Right renal cortex interstitium (tissue), 3 donors: ENCODE results near the gene SORCS2. TPM values are rescaled to one million over a fixed set of nuclear protein-coding genes. Genes with fewer than 3 reads are reported as not detected.

Experiments
- DNase-seq, 3 donors: peaks; one replicate each; pipeline ENCODE4 v3.0.0-alpha.2; 2013; ENCODE audit warnings: low read depth in 3 of 3, low spot score in 2 of 3
- polyA plus RNA-seq, 3 donors: library from polyadenylated mRNA; unstranded; fragments of 120-200 nt; gene quantifications; one replicate each; pipeline ENCODE4 v1.2.1, GENCODE V29; 2013; ENCODE audit not compliant: insufficient read length in 3 of 3

The SORCS2 gene
- polyA plus RNA-seq, 3 donors, result 6.6 to 7.9 (median 7.0) TPM

- no peak for DNase-seq
These were observed 140.1 kb downstream of the SORCS2 start for GRCh38 chr4:7332216-7333023.

DNA sequence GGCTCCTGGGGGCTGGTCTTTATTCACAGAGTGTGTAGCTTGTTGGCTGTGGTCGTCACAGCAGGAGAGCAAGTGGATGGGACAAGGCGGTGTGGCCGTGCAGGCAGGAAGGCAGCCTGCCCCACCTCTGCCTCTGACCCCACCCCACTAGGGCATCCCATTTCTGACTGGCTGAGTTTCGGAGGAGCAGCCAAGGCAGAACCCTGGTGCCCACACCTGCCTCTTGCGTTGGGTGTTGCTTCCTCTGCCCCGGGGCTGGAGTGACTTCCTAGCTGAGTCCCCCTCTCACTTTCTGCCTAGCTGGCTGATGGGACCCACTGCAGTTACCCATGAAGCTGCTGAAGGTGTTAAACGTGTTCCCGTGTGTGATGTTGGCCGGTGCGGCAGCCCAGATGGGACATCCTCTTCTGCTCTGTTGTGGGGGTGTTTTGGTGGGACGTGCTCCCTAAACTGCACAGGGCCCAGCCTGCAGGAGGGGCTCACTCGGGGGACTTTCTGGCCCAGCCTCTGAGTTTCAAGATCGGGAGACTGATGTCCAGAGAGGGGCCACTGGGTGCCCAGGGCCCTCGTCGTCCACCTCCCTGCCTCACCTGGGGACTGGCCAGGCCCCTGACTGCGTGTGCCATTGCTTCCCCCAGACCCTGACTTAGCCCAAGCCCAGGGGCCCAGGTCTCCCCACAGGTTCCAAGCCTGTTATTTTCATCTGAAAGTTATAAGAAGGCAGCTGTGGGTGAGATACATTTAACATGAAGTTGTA, 140.9 kb downstream of the SORCS2 start:
- no peak for DNase-seq

GRCh38 chr4:7333801-7334421, 141.6 kb downstream of the SORCS2 start:
- DNase-seq, result no peak

DNA sequence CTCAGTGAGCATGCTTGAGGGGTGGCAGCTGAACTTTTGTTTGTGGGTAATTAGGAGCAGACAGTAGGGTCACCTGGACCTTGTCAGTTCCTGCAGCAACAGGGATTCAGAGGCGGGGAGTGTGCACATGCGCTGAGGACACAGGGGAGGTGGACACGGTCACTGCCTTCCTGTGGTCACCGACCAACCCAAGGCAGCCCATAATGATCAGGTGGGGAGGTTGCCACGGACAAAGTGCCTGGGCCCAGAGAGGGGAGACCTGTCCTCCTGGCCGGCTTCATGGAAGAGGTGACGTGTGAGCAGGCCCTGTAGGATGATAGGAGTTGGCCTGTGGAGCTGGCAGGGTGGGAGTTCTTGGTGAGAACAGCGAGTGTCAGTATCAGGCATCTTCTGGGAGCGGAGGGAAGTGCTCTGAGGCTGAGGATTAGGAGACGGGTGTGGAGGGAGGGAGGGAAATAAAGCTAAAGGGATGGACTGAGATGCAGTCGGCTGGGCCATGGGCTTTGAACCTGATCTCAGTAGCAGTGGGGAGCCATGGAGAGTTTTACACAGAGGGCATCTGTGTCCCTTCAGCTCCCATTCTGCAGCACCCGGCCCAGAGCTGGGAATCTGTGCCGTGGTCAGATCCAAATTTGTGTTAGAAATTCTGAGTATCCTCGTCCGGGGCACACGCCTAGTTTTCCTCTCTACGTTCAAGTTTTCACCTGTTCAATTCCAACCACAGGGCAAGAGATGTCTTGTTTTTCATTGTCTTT, 142.4 kb downstream of the SORCS2 start:
- no peak for DNase-seq

DNA sequence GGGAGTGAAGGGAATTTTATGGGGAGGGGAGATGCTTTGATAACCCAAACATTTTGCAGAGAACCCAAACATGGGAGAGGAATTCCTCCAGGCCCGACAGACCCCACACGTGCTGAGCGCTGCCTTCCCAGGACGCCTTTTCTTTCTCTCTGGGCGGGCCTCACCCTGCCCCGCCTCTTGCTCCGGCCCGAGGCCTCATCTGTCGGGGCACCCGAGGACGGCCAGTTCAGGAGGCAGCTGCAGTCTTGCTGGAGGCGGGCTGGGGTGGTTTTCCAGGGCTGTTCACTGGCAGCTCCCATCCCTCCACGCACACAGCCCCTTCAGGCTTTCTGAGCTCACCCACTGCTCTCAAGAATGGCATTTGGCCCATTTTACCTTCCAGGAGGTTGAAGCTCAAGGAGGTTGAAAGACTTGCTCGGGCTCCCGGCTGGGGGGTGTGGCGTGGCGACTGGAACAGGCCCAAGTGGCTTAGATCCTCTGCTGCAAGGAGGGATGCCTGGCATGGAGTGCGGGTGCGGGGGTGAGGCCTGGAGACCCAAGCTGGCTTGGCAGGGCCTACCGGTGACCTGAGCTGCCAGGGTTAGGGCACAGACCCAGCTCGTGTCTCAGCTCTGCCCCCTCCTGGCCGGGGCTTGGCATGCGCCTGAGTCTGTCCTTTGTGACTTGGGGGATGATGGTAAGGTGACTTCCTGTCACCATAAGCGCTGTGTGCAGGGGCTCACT, 143.2 kb downstream of the SORCS2 start:
- no peak for DNase-seq

DNA sequence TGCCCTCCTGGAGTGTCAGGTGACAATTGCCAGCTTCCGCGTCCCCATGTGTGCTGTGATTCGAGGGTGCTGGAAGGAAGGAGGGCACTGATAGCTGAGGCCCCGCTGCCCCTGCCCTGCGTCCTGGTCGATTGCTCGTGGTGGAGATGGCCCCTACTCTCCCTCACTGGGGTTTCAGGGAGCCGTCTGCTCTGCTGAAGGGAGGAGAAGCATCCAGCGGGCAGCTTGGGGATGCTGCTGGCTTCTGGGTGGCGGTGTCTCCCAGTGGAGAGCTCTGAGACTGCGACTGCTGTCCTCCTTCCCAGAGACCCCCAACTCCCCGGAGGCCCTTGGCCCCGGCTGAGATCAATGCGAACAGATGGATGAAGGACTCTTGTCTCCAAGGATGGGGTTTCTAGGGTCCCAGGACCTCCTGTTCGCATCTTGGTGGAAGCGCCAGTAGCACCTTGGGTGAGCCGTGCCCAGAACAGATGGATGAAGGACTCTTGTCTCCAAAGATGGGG, 143.8 kb downstream of the SORCS2 start:
- DNase-seq, result no peak

- no peak for DNase-seq
These were observed 144.4 kb downstream of the SORCS2 start for GRCh38 chr4:7336732-7337131.

- no peak for DNase-seq
These were observed 145.1 kb downstream of the SORCS2 start for GRCh38 chr4:7337196-7338058.

GRCh38 chr4:7338059-7338452, 145.7 kb downstream of the SORCS2 start:
- no peak for DNase-seq

DNA sequence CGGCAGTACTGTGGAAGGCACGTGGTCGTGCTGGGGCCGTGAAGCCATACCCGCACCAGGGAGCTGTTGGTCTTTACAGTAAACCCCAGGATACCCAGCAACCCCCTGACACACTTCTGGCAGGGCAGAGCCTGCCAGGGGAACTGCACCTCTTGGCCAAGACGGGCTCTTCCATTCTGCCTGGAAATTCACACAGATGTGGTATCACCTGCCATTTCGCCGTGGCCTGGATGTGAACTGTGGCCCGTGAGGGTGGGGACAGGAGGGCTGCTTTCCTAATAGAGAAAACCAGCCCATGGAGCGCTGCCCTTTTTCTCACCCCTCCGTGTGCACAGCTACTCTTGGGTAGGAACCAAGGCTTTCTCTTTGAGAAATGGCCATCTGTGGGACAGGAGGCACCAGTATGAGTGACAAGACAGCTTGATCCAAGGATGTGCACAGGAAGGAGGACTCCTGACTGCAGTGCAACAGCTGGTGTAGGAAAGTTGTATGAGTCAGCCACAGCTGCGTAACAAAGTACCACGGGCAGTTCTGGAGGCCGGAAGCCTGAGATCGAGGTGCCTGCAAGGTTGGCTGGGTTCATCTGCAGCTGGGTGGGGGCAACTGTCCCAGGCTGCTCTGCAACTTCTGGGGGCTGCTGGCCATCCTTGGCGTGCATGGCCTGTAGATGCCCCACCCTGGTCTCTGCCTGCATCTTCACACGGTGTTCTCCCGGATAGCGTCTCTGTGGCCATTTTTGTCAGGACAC, 146.7 kb downstream of the SORCS2 start:
- DNase-seq, result no peak

DNA sequence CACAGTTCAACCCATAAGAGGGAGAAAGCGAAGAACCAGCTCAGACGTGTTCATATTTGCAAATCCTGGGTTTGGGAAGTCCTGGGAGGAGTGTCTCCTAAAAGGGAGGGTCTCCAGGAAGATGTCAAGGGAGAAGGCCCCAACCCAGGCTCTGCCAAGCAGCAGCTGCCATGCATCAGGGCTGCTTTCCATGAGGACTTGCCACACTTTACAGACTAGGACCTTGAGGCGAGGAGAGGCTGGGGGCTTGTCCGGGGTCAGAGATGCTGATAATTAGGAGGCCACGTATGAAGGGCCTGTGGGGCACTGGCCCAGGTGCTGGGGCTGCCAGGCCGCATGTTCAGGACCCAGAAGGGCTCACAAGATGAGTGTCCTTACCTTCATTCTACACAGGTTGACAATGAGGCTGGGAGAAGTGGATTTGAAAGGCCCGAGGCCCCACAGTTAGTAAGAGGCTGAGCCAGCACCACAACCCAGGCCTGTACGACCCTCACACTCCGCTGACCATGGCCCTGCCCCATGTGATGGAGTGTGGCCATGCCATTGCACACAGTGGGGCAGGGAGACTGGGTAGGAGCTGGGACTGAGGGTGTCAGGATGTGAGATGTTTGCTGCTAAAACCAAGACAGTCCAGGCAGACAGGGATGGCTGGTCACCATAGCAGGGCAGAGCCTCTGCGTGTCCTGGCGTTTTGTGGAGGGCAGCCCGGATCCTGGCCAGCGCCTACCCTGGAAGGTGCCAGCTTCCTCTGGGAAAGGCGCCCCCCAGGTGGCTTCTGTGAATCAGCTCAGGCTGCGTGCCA, 147.6 kb downstream of the SORCS2 start:
- DNase-seq, result no peak

DNA sequence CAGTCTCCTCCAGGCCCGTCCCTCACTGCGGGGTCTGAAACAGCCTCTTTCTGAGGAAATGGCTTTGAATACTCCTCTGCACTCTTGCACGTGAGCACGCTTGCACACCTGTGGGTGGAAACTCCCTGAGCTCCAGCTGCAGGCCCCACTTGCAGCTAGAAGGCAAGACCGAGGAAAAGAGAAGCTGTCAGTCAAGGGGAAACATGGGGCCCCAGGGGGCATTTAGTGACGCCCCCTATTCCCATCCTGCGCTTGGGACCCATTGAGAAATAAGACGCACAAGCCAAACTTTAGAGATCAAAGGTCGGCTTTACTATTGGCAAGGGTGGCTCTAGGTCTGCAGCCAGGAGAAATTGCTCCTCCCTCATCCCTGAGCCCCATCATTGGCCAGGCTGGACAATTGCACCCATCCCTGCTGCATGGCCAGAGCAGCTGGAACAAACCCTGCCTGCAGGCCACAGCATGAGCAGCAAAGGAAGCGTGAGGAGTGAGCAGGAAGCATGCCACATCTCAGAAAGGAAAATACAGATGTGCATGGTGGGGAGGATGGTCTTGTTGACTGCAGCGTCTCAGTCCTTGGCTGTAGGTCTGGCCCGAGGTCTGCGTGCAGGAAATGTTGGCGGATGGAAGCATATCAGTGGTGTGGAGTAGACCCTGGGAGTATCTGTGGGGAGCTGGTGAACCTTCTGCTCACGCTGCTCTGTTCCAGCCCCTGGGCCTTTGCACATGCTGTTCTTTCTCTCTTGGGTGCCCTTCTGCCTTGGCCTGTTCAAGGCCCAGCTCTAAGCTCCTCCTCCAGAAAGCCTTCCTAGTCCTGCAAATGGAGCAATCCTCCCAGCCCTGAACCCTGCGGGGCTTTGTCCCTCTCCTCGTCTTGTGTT, 148.5 kb downstream of the SORCS2 start:
- no peak for DNase-seq

DNA sequence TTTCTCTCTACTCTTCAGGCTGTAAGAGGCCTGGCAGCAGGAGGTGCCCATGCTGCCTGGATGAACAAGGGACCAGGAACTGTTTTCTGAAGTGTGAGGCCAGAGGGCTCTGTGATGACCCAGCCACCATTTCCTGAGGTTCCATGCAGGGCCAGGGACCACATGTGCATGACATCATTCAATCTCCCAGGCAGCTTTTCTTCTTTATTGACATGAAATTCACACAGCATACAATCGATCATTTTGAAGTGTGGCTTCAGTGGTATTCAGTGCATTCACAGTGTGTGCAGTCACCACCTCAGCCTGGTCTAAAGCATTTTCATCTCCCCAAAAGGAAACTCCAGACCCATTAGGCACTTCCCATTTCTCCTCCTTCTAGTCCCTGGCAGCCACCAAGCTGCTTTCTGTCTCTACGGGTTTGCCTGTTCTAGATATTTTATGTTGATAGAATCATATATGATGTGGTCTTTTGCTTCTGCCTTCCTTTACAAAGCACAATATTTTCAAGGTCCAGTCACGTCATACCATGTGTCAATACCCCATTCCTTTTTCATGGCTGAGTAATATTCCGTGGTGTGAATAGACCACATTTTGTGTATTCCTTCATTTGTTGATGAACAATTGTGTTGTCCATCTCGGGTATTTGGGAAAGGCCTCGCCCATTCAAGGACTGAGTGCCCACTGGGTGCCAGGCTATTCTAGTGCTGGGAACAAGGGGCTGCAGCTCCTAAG, 149.3 kb downstream of the SORCS2 start:
- no peak for DNase-seq

GRCh38 chr4:7342223-7343080, 150.1 kb downstream of the SORCS2 start:
- DNase-seq, result peak in 1 of 3 donors; percentile 34

- DNase-seq, result no peak
These were observed 150.8 kb downstream of the SORCS2 start for GRCh38 chr4:7343081-7343655.
